HEK293T (cell line): Measurements from ENCODE around the gene PCDHA2.

Source experiments
- ELF4 ChIP-seq: fragments of 450-650 bp; IDR thresholded peaks from 2 replicates; pipeline ENCODE4 v1.6.1; 2017; ENCODE audit warnings: antibody characterized with exemption
- FOXK2 ChIP-seq: fragments of 450-650 bp; IDR thresholded peaks from 2 replicates; pipeline ENCODE4 v1.6.1; 2016; ENCODE audit warnings: mild to moderate bottlenecking
- SUZ12 ChIP-seq: fragments of 450-650 bp; IDR thresholded peaks from 2 replicates; pipeline ENCODE4 v1.6.1; 2016; ENCODE audit warnings: mild to moderate bottlenecking
- TARDBP ChIP-seq: fragments of 450-650 bp; IDR thresholded peaks from 2 replicates; pipeline ENCODE4 v1.6.1; 2016

DNA sequence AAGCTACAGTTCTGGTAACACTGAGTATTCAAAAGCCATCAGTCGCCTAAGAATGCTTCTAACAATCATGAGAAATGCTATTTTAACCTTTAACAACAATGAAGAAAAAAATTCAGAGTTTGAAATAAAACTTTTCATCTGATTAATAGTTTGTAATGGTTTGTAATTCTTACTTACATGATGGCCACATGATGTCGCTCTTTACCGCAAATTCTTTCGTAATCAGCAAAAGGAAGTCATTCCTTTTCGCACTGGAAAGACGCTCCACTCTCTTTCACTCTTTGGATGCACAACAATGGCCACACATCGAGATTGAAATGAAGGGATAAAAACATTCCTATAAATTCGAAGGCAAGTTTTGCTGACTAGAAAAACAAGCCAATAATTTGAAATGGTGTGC is 39.3 kb downstream of the PCDHA2 start, which contains the start of gene PCDHA7:
- no peak for TF ChIP-seq SUZ12
- no peak for TF ChIP-seq ELF4
- no peak for TF ChIP-seq FOXK2
- TF ChIP-seq TARDBP = no peak
